HepG2 (cell line): ENCODE results near the gene ATG16L2. TPM values are rescaled to one million over a fixed set of nuclear protein-coding genes. Genes with fewer than 3 reads are reported as not detected.

Experiments
- ATF3 ChIP-seq: sonication (generic); formaldehyde crosslinking; IDR thresholded peaks from 2 replicates; pipeline ENCODE4 v1.4.0; 2020; ENCODE audit warnings: missing genetic modification reagents
- ATF5 ChIP-seq: sonication (generic); formaldehyde crosslinking; IDR thresholded peaks from 2 replicates; pipeline ENCODE4 v1.4.0; 2020; ENCODE audit warnings: mild to moderate bottlenecking, low read depth, missing genetic modification reagents
- BCL6 ChIP-seq: IDR thresholded peaks from 2 replicates; pipeline ENCODE4 v1.6.1; 2016; ENCODE audit warnings: missing genetic modification reagents, missing compliant biosample characterization
- FUBP1 ChIP-seq: sonication (generic); formaldehyde crosslinking; IDR thresholded peaks from 2 replicates; pipeline ENCODE4 v1.5.1; 2020; ENCODE audit warnings: missing genetic modification reagents, mild to moderate bottlenecking, borderline replicate concordance
- HMGXB4 ChIP-seq, 2 experiments: sonication (generic) in 1 of 2; formaldehyde crosslinking in 1 of 2; IDR thresholded peaks; 2 replicates each; pipeline versions ENCODE4 v1.4.0 to v1.6.1; 2018 to 2020; ENCODE audit warnings: missing genetic modification reagents in 2 of 2, borderline replicate concordance in 1 of 2, low read depth in 1 of 2, mild to moderate bottlenecking in 1 of 2, missing biosample characterization in 1 of 2
- KDM2A ChIP-seq: sonication (generic); formaldehyde crosslinking; IDR thresholded peaks from 2 replicates; pipeline ENCODE4 v1.4.0; 2020; ENCODE audit warnings: low read depth, missing genetic modification reagents, borderline replicate concordance
- NRL ChIP-seq: sonication (generic); formaldehyde crosslinking; IDR thresholded peaks from 2 replicates; pipeline ENCODE4 v1.5.0; 2020; ENCODE audit warnings: missing genetic modification reagents, mild to moderate bottlenecking, moderate library complexity, borderline replicate concordance
- PHF5A ChIP-seq: IDR thresholded peaks from one replicate; pipeline ENCODE4 v1.6.1; 2018; ENCODE audit warnings: low read depth, missing genetic modification reagents; ENCODE audit not compliant: unreplicated experiment
- TFDP2 ChIP-seq: sonication (generic); formaldehyde crosslinking; IDR thresholded peaks from 2 replicates; pipeline ENCODE4 v1.4.0; 2020; ENCODE audit warnings: missing genetic modification reagents
- ZBTB10 ChIP-seq: sonication (generic); formaldehyde crosslinking; IDR thresholded peaks from 2 replicates; pipeline ENCODE4 v1.4.0; 2020; ENCODE audit warnings: missing genetic modification reagents, borderline replicate concordance
- ZNF253 ChIP-seq: sonication (generic); formaldehyde crosslinking; IDR thresholded peaks from 2 replicates; pipeline ENCODE4 v1.8.0; 2022; ENCODE audit warnings: mild to moderate bottlenecking, missing genetic modification reagents, borderline replicate concordance
- ZNF484 ChIP-seq: sonication (generic); formaldehyde crosslinking; IDR thresholded peaks from 2 replicates; pipeline ENCODE4 v1.5.1; 2020; ENCODE audit warnings: mild to moderate bottlenecking, low read depth, missing genetic modification reagents, borderline replicate concordance
- ZNF496 ChIP-seq: sonication (generic); formaldehyde crosslinking; IDR thresholded peaks from 2 replicates; pipeline ENCODE4 v1.8.1; 2023; ENCODE audit warnings: mild to moderate bottlenecking, moderate library complexity, missing genetic modification reagents; ENCODE audit not compliant: insufficient replicate concordance
- ZNF569 ChIP-seq: sonication (generic); formaldehyde crosslinking; IDR thresholded peaks from 2 replicates; pipeline ENCODE4 v1.5.0; 2020; ENCODE audit warnings: mild to moderate bottlenecking, missing genetic modification reagents, moderate library complexity, borderline replicate concordance
- ZNF75D ChIP-seq: sonication (generic); formaldehyde crosslinking; IDR thresholded peaks from 2 replicates; pipeline ENCODE4 v1.8.1; 2023; ENCODE audit warnings: missing genetic modification reagents, mild to moderate bottlenecking, borderline replicate concordance
- ZNF777 ChIP-seq: sonication (generic); formaldehyde crosslinking; IDR thresholded peaks from 2 replicates; pipeline ENCODE4 v1.4.0; 2020; ENCODE audit warnings: missing genetic modification reagents
- polyA plus RNA-seq, 8 experiments: library from polyadenylated mRNA; depleted of rRNA in 3 of 8; stranded (reverse) in 7 of 8; unstranded in 1 of 8; fragments of >200 nt; fragmentation: Illumina TruSeq in 4 of 8; extraction: Trizol in 4 of 8; gene quantifications; 2 replicates each; pipeline versions ENCODE4 v1.2.1 to v1.2.3, GENCODE V29; 2011 to 2016; ENCODE audit warnings: low read depth in 4 of 8, missing spikeins in 1 of 8, mixed read lengths in 1 of 8; ENCODE audit not compliant: insufficient read depth in 1 of 8
- total RNA-seq, 5 experiments: library from RNA; depleted of rRNA; stranded (reverse); fragments of >200 nt; fragmentation: Illumina TruSeq; extraction: Trizol; gene quantifications; 2 replicates each; pipeline ENCODE4 v1.2.3, GENCODE V29; 2016; ENCODE audit warnings: low read depth in 1 of 5

The ATG16L2 gene
- total and polyA plus RNA-seq, 2 of the 13 experiments (the other 11 are each of a cell fraction or from before 2014, with no cell fraction given): 6.2 to 14.8 TPM

GRCh38 chr11:72831521-72832300, 17.5 kb downstream of the ATG16L2 start (continued):
- TF ChIP-seq ATF5 (CRISPR knock-in tag): no peak
- peak; percentile 68; the same call in 1 of the 2 replicates for TF ChIP-seq KDM2A (CRISPR knock-in tag)
- no peak for TF ChIP-seq PHF5A (CRISPR knock-in tag)
- TF ChIP-seq ZNF569 (CRISPR knock-in tag): no peak
- TF ChIP-seq HMGXB4 (CRISPR knock-in tag; IDR thresholded peaks at IDR 0.05; ENCODE audit: borderline replicate concordance in 1 of 2, low read depth in 1 of 2): 0 out of 4 replicates have a peak, but pooled peaks of 1 of the 2 experiments have one; percentile 37
- TF ChIP-seq TFDP2: no peak
- no peak for TF ChIP-seq ZNF496
- TF ChIP-seq ZNF777 (CRISPR knock-in tag): no peak
- no peak for TF ChIP-seq ZBTB10
- TF ChIP-seq FUBP1 (CRISPR knock-in tag): no peak
- no peak for TF ChIP-seq ATF3 (CRISPR knock-in tag)
- no peak for TF ChIP-seq ZNF253
- TF ChIP-seq NRL (CRISPR knock-in tag): no peak
- TF ChIP-seq ZNF75D (CRISPR knock-in tag): no peak
- no peak for TF ChIP-seq ZNF484 (CRISPR knock-in tag)
- TF ChIP-seq BCL6: 0 out of 2 replicates have a peak, but pooled peaks have one; percentile 15
